GM18867 (cell line): ENCODE results near the gene RBM12.
A peak's percentile ranks its signal among the peaks of the same experiment; 100 is the strongest.

ENCODE experiments used
- ATAC-seq: cut with Tn5 transposase; IDR thresholded peaks from one replicate; pipeline ENCODE4 v1.9.1; 2021; ENCODE audit warnings: mild to moderate bottlenecking, moderate library complexity; ENCODE audit not compliant: unreplicated experiment

The RBM12 gene

GRCh38 chr20:35621560-35621946 lies 43.1 kb downstream of the RBM12 start:
- no peak for ATAC-seq

GRCh38 chr20:35620818-35621559 lies 43.7 kb downstream of the RBM12 start:
- ATAC-seq, result no peak

DNA sequence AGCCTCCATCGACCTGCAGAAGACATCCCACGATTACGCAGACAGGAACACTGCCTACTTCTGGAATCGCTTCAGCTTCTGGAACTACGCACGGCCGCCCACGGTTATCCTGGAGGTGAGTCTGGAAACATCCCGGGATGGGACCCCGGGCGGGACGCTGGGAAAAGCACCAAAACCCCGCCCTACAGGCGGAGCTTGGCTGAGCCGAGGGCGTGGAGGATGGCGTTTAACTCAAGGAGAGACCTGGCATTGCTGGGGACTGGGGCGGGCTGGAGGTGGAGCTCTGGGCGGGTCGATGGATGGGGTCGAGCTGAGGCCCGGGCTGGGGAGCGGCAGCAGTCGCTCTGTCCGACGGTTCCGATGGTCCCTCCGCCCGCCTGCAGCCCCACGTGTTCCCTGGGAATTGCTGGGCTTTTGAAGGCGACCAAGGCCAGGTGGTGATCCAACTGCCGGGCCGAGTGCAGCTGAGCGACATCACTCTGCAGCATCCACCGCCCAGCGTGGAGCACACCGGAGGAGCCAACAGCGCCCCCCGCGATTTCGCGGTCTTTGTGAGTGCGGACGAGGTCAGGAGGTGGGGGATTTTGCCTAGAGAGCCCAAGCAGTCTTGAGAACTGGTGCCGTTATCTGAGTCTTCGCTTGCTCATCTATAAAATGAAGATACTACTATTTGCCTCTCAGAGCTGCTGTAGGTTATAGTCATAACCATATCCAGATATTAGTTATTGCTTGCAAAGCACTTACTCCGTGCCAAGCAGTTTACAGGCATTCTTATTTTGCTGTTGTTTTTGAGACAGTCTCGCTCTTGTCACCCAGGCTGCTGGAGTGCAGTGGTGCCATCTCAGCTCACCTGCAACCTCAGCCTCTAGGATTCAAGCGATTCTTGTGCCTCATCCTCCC lies 45.3 kb downstream of the RBM12 start:
- ATAC-seq, result peak; percentile 41

DNA sequence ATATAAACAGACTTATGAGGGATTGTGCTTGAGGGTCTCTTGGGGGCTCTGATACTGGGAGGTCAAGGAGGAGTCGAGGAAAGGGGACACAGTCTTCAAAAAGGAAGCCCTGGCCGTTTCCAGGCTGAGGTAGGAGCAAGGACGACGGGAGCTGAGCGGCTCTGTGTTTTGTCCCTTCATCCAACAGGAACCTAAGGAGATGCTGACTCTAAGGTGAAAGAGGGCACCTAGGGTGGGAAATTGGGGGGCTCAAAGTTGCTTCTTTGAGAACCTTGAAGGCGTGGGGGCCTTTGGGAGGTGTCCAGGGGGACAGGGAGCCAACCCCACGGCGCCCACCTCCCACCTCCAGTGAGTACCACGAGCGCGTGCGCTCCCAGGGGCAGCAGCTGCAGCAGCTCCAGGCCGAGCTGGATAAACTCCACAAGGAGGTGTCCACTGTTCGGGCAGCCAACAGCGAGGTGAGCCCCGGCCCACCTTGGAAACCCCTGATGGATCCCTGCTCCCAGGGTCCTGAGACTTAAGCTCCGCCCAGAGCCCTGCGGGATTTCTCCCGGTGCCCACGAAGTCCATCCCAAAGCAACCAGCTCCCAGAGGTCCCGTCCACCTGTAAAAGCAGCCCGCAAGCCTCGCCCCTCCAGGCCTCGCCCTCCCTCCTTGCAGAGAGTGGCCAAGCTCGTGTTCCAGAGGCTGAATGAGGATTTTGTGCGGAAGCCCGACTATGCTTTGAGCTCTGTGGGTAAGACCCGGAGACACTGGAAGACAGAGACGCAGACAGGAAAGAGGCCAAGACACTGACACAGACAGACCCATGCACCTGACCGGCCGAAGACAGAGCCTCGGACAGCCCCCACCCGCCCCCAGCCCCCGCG lies 46.2 kb downstream of the RBM12 start:
- no peak for ATAC-seq

DNA sequence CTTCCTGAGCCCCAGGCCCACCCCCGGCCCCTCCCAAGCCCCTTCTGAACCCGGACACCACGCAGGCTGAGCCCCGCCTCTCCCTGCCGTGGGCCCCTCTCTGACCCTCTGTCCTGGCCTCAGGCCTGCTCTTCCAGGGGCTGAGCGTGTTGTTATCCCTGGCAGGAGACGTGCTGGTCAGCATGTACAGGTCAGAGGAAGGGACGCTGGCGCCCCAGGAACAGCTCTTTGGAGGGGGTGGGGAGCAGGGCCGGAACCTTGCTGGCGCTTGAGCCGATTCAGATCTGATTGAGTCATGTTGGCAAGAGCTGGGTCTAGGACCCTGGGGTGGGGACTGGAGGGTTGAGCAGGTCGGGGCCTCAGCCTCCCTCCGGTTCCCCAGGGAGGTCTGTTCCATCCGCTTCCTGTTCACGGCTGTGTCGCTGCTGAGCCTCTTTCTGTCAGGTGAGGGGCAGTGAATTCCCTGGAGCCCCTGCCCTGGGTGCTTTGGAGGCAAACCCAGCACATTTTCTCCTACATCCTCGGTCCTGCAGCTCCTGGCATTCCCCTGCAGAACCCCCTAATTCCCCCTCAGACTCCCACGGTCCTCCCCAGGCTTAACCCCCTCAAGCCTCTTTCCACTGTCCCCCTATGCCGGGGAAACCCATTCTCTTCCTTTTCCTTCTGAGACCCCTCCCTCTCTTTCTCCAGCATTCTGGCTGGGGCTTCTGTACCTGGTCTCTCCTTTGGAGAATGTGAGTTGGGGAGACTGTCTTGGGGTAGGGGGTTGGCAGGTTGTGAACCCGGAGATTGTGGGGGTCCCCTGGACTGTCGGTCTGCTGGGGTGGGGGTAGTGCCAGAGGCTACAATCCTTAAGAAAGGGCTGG lies 47.1 kb downstream of the RBM12 start:
- ATAC-seq, result no peak

DNA sequence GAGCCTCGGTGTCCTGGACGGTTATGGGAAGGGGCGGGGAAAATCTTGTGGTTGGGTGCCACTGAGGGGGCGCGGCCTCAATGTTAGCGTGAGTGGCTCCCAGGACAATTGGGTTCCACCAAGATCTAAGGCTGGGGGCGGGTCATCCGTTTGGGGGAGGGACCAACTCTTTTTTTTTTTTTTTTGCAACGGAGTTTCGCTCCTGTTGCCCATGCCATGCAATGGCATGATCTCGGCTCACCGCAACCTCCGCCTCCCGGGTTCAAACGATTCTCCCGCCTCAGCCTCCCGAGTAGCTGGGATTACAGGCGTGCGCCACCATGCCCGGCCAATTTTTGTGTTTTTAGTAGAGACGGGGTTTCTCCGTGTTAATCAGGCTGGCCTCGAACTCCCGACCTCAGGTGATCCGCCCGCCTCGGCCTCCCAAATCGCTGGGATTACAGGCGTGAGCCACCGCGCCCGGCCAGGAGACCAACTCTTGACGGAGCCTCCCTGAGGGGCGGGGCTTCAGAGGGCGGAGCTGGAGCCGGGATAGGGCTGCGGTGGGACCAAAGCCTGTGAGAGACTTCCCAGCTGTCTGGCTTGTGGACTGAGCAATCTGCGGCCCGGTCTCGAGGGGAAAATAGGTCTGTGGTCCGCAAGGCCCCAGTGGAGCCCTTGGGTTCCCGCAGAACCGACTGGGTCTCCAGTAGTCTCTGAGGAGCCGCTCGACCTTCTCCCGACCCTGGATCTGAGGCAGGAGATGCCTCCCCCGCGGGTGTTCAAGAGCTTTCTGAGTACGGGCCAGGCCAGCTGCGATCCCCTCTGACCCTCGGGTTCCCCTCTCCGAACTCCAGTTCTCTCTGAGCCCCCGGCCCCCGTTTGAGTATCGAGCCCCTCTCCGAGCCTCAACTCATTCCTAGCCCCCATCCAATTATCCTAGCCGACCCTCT lies 48.0 kb downstream of the RBM12 start:
- no peak for ATAC-seq

GRCh38 chr20:35615667-35616464 lies 48.8 kb downstream of the RBM12 start, which contains the start of gene SPAG4:
SPAG4 (plus strand) TSS chr20:35615829; CDS start chr20:35616004, 175 bp downstream.
- ATAC-seq, result peak; percentile 71

DNA sequence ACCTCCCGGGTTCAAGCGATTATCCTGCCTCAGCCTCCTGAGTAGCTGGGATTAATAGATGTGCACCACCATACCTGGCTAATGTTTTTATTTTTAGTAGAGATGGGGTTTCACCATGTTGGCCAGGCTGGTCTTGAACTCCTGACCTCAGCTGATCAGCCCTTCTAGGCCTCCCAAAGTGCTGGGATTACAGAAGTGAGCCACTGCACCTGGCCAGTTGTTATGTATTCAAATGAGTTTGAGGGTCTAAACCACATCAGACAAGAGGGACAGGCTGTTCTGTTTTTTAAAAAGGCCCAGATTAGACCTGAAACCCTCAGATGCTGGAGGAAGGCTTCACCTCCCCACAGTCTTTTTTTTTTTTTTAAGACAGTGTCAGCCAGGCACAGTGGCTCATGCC lies 53.2 kb downstream of the RBM12 start:
- ATAC-seq, result no peak

DNA sequence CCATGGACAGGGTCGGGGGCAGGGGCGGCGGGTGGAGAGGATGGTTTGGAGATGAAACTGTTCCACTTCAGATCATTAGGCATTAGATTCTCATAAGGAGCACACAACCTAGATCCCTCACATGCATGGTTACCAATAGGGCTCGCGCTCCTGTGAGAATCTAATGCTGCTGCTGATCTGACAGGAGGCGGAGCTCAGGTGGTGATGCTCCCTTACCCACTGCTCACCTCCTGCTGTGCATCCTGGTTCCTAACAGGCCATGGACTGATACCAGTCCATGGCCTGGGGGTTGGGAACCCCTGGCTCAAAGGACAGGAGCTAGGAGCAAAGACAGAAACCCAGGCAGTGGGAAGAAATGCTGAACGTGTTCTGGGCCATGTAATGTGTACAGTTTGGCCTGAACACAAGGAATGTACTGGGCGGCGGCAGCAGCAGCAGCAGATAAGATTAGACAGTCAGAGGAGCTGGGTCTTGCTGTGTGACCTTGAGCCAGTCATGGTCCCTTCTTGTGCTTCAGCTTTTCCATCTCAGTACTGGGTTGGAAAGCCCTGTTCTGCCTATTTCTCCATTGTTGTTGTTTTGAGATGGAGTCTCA lies 53.8 kb downstream of the RBM12 start:
- no peak for ATAC-seq

DNA sequence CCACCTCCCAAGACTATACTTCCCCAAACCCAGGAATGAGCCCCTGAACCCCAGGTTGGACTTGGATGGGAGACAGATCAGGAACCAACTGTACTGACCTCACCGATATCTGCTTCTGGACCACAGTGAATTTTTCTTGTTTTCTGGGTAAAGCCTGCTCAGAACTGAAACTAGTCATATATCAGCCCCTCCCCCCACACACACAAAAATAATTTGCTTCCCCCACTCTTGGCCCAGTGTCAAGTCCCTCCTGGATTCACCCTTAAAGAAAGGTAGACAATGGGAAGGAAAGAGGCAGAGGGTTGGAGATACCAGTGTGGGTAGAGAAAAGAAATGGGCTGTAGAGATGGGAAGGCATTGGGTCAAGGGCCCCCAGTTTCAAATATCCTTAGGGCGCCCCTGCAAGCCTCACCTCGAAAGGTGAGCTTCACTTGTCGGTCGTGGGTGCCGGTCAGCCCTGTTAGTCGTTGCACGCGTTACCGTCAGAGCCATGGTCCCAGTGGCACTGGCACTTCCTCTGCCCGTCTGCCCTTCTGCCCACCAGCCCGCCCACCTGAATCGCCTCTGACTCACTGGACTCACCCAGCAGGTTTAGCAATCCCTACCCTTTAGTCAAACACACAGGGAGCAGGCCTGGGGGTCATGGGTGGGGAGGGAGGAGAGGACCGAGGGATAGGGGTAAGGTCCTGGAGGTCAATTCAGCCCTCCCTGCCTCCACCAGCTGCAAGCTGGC lies 57.5 kb downstream of the RBM12 start:
- ATAC-seq, result no peak

DNA sequence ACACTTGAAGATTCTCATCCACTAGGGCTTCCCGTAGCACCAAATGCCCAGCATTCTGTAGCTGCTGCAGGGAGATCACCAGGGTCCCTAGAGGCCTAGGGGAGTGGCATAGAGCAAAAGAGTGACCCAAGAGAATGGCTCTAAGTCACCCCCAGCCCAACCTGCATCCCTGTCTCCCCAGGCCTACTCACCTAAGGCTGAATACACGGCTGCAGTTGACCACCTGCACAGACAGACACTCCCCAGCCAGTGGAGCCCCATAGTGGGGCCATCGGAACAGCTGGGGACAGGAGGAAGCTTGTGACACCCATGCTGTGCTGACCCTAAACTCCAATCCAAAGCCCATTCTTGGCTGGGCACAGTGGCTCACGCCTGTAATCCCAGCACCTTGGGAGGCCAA lies 58.6 kb downstream of the RBM12 start:
- no peak for ATAC-seq

GRCh38 chr20:35604449-35604747 lies 60.3 kb downstream of the RBM12 start:
- ATAC-seq, result no peak

DNA sequence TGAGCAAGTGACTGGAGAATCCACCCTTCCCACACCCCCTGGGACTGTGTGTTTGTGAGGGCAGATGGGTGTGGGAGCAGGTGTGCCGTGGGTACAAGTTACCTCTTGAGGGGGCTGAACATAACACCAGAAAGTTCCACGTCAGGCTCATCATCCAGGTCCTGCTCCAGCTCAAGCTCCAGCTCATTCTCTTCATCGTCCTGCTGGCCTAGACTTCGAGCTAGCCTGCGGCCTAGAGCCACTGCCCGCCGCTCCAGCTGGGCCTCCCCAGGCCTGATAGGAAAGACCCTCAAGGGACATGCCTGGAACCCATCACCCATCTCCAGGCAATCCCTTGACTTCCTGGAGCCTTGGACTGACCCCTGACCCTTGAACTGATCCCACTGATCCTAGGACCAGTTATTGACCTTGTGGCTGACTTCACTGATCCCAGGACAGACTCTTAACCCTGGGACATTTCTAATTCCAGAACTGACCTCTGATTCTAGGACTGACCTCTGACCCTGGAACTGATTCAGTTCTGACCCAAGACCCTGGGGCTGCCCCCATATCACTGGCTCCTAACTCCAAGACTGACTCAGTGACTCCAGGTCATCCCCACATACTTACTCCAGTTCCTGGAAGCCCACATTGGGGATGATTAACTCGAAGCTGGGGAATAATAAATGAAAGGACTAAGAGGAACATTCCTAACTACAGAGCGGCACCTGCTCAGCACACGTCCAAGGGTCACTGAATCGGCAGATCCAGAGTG lies 60.8 kb downstream of the RBM12 start:
- no peak for ATAC-seq

GRCh38 chr20:35602851-35603495 lies 61.7 kb downstream of the RBM12 start:
- no peak for ATAC-seq

GRCh38 chr20:35601990-35602389 lies 62.7 kb downstream of the RBM12 start:
- ATAC-seq, result no peak
